ENCODE measurements around the gene SHMT2.

Gene SHMT2

DNA sequence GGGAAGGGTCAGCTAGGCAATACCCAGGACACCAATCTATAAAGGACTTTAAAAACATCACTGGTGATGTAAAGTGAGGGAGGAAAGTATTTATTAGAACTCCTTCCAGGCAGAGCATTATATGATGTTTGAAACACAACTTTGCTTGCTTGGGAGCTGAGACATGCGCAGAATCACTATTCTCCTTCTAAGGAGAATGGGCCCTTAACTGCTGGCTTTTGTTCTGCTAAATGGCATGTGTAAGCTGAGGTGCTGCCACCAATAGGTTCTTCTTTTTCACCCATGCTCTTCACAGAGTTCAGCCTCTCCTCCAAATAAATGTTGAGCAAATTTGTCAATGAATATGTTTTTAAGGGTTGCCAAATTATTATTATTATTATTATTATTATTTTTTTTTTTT, 17.5 kb downstream of the SHMT2 start:
- no peak overlapping the region for H3K27ac ChIP-seq (replicated peaks)
- peaks cover 8% of the 10 kb centered on the region for H3K27me3 ChIP-seq (ENCODE audit: insufficient read depth, poor library complexity, severe bottlenecking)
- TF ChIP-seq, protein P1, sequence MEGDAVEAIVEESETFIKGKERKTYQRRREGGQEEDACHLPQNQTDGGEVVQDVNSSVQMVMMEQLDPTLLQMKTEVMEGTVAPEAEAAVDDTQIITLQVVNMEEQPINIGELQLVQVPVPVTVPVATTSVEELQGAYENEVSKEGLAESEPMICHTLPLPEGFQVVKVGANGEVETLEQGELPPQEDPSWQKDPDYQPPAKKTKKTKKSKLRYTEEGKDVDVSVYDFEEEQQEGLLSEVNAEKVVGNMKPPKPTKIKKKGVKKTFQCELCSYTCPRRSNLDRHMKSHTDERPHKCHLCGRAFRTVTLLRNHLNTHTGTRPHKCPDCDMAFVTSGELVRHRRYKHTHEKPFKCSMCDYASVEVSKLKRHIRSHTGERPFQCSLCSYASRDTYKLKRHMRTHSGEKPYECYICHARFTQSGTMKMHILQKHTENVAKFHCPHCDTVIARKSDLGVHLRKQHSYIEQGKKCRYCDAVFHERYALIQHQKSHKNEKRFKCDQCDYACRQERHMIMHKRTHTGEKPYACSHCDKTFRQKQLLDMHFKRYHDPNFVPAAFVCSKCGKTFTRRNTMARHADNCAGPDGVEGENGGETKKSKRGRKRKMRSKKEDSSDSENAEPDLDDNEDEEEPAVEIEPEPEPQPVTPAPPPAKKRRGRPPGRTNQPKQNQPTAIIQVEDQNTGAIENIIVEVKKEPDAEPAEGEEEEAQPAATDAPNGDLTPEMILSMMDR (IDR thresholded peaks at IDR 0.05; ENCODE audit: insufficient read depth, low read length) = no peak
- no peak overlapping the region for H3K4me3 ChIP-seq (replicated peaks; ENCODE audit: insufficient read depth, low read length)
- DNase-seq (ENCODE audit: low read depth in 1 of 2, low spot score in 1 of 2) = no peak

DNA sequence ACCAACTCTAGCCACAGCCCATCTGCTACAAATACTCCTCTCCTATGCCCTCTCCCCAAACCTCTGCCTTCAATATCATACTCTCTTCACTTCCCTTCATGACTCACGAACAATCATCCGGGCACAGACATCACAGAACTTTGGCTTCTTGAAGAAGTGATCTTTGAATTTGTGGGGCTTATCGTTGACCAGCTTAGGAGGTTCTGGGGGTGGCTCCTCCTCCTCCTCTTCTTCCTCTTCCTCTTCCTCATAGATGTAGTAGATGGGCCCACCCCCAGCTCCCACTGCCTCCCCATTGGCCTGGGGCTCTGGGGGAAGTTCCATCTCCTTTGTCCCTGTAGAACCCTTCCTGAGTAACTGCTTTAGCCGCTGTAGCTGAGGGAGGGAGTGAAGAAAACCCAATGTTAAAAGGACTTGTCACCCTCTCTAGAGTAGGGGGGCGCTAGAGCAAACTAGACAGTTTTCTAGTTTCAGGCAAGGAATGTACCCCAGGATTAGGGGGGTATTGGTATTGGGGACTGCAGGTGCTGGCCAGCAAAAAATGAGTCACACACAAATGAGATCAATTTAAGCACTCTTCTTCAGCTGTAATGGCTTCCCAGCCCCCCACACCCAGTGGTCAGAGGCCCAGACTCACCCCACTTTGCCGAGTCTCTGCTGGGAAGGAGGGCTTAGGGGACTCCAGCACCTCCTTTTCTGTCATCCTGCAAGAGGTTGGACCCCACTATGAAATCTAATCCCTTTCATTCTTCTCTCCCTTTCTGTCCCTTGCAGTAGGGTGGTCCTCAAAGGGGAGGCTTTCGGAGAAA, 19.6 kb downstream of the SHMT2 start:
- Histone ChIP-seq H3K27me3 (ENCODE audit: insufficient read depth, poor library complexity, severe bottlenecking) (no peaks in the 10 kb centered on the region), H3K27ac (replicated peaks) (peak overlapping the region; percentile 31), H3K4me3 (replicated peaks; ENCODE audit: insufficient read depth, low read length) (peak overlapping the region; percentile 22)
- DNase-seq (ENCODE audit: low read depth in 1 of 2, low spot score in 1 of 2) = peak; percentile 82 to 92
- peak; percentile 66; the same call in 1 of the 2 replicates for TF ChIP-seq GABPA (IDR thresholded peaks at IDR 0.05; ENCODE audit: low read depth)
- peak; percentile 67 for TF ChIP-seq SPI1 (IDR thresholded peaks at IDR 0.05; ENCODE audit: borderline replicate concordance, low read depth)
- TF ChIP-seq POLR2AphosphoS5 (IDR thresholded peaks at IDR 0.05; ENCODE audit: low read depth) = peak; percentile 25
- TF ChIP-seq, protein P1 (IDR thresholded peaks at IDR 0.05; ENCODE audit: insufficient read depth, low read length) = no peak
- TF ChIP-seq, protein P2, sequence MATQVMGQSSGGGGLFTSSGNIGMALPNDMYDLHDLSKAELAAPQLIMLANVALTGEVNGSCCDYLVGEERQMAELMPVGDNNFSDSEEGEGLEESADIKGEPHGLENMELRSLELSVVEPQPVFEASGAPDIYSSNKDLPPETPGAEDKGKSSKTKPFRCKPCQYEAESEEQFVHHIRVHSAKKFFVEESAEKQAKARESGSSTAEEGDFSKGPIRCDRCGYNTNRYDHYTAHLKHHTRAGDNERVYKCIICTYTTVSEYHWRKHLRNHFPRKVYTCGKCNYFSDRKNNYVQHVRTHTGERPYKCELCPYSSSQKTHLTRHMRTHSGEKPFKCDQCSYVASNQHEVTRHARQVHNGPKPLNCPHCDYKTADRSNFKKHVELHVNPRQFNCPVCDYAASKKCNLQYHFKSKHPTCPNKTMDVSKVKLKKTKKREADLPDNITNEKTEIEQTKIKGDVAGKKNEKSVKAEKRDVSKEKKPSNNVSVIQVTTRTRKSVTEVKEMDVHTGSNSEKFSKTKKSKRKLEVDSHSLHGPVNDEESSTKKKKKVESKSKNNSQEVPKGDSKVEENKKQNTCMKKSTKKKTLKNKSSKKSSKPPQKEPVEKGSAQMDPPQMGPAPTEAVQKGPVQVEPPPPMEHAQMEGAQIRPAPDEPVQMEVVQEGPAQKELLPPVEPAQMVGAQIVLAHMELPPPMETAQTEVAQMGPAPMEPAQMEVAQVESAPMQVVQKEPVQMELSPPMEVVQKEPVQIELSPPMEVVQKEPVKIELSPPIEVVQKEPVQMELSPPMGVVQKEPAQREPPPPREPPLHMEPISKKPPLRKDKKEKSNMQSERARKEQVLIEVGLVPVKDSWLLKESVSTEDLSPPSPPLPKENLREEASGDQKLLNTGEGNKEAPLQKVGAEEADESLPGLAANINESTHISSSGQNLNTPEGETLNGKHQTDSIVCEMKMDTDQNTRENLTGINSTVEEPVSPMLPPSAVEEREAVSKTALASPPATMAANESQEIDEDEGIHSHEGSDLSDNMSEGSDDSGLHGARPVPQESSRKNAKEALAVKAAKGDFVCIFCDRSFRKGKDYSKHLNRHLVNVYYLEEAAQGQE (IDR thresholded peaks at IDR 0.05; ENCODE audit: insufficient replicate concordance, low read depth) = no peak

DNA sequence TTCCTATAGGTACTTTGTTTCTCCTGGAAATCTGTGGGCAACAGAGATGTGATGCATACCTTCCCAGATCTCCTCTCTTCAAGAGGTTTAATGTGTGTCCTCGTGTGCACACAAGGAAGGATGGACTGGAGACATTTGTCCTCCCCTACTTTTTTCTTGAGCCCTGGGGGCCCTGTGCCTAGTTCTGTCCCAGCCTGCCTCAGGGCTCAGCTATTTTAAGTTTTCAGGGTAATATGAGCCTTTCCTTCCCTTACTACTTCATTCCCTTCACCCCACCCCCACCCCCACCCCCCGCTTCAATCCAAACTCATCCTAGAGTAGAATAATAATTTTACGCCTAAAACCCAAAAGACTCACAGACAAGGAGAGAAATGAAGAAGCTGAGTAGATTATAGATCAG, 21.0 kb downstream of the SHMT2 start:
- no peak for TF ChIP-seq SPI1 (IDR thresholded peaks at IDR 0.05; ENCODE audit: borderline replicate concordance, low read depth)
- TF ChIP-seq GABPA (IDR thresholded peaks at IDR 0.05; ENCODE audit: low read depth) = no peak
- TF ChIP-seq, protein P2 (IDR thresholded peaks at IDR 0.05; ENCODE audit: insufficient replicate concordance, low read depth) = no peak
- TF ChIP-seq POLR2AphosphoS5 (IDR thresholded peaks at IDR 0.05; ENCODE audit: low read depth) = no peak
- no peak for DNase-seq (ENCODE audit: low read depth in 1 of 2, low spot score in 1 of 2)
- Histone ChIP-seq H3K27ac (replicated peaks) (no peak overlapping the region), H3K27me3 (ENCODE audit: insufficient read depth, poor library complexity, severe bottlenecking) (no peaks in the 10 kb centered on the region), H3K4me3 (replicated peaks; ENCODE audit: insufficient read depth, low read length) (no peak overlapping the region)

DNA sequence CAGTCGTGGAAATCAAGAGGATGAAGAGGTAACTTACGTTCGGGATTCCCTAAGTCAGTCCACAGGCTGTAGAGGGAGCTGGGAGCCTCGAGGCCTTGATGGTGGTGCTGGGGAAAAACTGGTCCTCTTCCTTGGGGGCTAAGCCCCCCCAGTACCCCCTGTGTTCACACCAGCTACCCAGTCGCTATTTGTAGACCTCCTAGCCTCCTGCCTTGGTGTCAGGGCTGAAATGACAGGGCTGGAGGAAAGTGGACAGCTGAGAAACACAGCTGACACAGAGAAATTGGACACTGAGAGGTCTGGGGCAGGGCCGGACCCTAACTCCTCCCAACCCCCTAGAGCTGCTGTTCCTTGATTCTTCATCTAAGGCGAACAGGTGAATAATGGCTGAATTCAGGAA, 21.4 kb downstream of the SHMT2 start, which contains the start of gene STAC3:
STAC3 (minus strand) TSS at position 232 of the 400 bp plus-strand sequence. CDS start 1,551 bp downstream, outside the sequence.
- H3K4me3 ChIP-seq (replicated peaks; ENCODE audit: insufficient read depth, low read length) = no peak within 1 kb of the TSS
- H3K27me3 ChIP-seq (ENCODE audit: insufficient read depth, poor library complexity, severe bottlenecking) = no peaks in the 10 kb centered on the region
- TF ChIP-seq, protein P2 (IDR thresholded peaks at IDR 0.05; ENCODE audit: insufficient replicate concordance, low read depth) = no peak
- TF ChIP-seq GABPA (IDR thresholded peaks at IDR 0.05; ENCODE audit: low read depth) (no peak), SPI1 (IDR thresholded peaks at IDR 0.05; ENCODE audit: borderline replicate concordance, low read depth) (no peak), POLR2AphosphoS5 (IDR thresholded peaks at IDR 0.05; ENCODE audit: low read depth) (no peak)
- TF ChIP-seq, protein P1 (IDR thresholded peaks at IDR 0.05; ENCODE audit: insufficient read depth, low read length) = no peak
- H3K27ac ChIP-seq (replicated peaks) = no peak within 1 kb of the TSS
- no peak for DNase-seq (ENCODE audit: low read depth in 1 of 2, low spot score in 1 of 2)

All from HL-60 (cell line).